Measurements from ENCODE around the gene SLC5A5. TPM values are rescaled to one million over a fixed set of nuclear protein-coding genes. Genes with fewer than 3 reads are reported as not detected.

Gene SLC5A5
- total RNA-seq, 4 donors from 2014 or later, result 0.16 TPM; not detected in 3

DNA sequence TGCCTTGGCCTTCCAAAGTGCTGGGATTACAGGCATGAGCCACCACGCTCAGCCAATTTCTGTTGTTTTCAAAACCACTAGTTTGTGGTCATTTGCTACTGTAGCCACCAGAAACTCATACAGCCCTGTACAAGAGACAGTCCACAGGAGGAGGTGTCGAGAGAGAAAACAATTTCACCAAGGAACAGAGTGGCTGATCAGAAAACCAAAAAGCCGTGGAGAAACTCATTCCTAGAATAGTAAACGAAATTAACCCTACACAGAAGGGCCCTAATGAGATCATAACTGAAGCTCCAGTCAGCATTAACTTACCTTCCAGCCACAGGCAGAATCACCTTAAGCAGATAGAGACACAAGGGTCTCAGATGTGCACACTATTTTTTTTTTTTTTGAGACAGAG is 57.3 kb downstream of the SLC5A5 start:
- H3K27me3 ChIP-seq, result no peaks in the 10 kb centered on the region
- H3K36me3 ChIP-seq, result no peaks in the 10 kb centered on the region
- ATAC-seq, result no peak
- H3K9me3 ChIP-seq, result no peaks in the 10 kb centered on the region
- TF ChIP-seq POLR2A (IDR thresholded peaks at IDR 0.05), result no peak
- TF ChIP-seq, protein P1, sequence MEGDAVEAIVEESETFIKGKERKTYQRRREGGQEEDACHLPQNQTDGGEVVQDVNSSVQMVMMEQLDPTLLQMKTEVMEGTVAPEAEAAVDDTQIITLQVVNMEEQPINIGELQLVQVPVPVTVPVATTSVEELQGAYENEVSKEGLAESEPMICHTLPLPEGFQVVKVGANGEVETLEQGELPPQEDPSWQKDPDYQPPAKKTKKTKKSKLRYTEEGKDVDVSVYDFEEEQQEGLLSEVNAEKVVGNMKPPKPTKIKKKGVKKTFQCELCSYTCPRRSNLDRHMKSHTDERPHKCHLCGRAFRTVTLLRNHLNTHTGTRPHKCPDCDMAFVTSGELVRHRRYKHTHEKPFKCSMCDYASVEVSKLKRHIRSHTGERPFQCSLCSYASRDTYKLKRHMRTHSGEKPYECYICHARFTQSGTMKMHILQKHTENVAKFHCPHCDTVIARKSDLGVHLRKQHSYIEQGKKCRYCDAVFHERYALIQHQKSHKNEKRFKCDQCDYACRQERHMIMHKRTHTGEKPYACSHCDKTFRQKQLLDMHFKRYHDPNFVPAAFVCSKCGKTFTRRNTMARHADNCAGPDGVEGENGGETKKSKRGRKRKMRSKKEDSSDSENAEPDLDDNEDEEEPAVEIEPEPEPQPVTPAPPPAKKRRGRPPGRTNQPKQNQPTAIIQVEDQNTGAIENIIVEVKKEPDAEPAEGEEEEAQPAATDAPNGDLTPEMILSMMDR (IDR thresholded peaks at IDR 0.05), result no peak
- TF ChIP-seq POLR2AphosphoS5 (IDR thresholded peaks at IDR 0.05), result no peak
- TF ChIP-seq EP300 (IDR thresholded peaks at IDR 0.05), result no peak
- WGBS, 2 donors (ENCODE audit: low coverage in 1 of 2), result 15 to 67% methylated on average over 2 of the region's 4 CpGs
- no peak overlapping the region for H3K4me3 ChIP-seq
- H3K4me1 ChIP-seq, result peaks cover 0 to 21% (median 7%) of the 10 kb centered on the region in 3 donors
- H3K27ac ChIP-seq, result no peak overlapping the region

DNA sequence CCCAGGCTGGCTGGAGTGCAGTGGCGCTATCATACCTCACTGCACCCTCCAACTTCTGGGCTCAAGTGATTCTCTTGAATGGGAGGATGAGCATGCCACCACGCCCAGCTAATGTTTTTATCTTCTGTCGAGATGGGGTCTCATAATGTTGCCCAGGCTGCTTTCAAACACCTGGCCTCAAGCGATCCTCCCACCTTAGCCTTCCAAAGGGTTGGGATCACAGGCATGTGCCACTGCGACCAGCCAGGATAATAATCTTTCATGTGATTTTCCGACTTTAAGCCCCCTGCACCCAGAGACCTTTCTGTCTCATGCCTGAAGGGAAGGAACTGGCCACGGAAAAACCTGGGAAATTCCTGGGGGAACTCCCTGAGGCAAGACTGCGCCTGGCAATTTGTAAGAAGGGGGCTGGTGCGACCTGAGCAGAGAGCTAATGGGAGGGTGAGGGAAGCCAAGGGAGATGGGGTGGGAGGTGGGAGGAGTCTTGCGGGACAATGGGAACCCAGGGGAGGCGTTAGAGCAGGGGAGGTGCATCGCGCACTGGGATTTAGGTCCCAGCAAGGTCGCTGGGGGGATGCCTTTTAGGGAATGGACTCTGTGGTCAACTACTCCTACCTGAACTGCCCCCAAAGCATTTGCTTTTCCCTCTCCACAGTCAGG is 59.9 kb downstream of the SLC5A5 start:
- no peaks in the 10 kb centered on the region for H3K9me3 ChIP-seq
- H3K4me1 ChIP-seq, result peaks cover 0 to 31% (median 7%) of the 10 kb centered on the region in 3 donors
- no peaks in the 10 kb centered on the region for H3K27me3 ChIP-seq
- TF ChIP-seq, protein P1 (IDR thresholded peaks at IDR 0.05), result no peak
- TF ChIP-seq POLR2AphosphoS5 (IDR thresholded peaks at IDR 0.05) (no peak), EP300 (IDR thresholded peaks at IDR 0.05) (no peak), POLR2A (IDR thresholded peaks at IDR 0.05) (no peak)
- H3K36me3 ChIP-seq, result peaks cover 0 to 13% of the 10 kb centered on the region in 2 donors
- ATAC-seq, result no peak
- peak overlapping the region in 1 of 2 donors; percentile 93 for H3K4me3 ChIP-seq
- WGBS, 2 donors (ENCODE audit: low coverage in 1 of 2), result 19% methylated on average over 5 to 11 of the region's 14 CpGs
- H3K27ac ChIP-seq, result peak overlapping the region in 1 of 4 donors; percentile 92

DNA sequence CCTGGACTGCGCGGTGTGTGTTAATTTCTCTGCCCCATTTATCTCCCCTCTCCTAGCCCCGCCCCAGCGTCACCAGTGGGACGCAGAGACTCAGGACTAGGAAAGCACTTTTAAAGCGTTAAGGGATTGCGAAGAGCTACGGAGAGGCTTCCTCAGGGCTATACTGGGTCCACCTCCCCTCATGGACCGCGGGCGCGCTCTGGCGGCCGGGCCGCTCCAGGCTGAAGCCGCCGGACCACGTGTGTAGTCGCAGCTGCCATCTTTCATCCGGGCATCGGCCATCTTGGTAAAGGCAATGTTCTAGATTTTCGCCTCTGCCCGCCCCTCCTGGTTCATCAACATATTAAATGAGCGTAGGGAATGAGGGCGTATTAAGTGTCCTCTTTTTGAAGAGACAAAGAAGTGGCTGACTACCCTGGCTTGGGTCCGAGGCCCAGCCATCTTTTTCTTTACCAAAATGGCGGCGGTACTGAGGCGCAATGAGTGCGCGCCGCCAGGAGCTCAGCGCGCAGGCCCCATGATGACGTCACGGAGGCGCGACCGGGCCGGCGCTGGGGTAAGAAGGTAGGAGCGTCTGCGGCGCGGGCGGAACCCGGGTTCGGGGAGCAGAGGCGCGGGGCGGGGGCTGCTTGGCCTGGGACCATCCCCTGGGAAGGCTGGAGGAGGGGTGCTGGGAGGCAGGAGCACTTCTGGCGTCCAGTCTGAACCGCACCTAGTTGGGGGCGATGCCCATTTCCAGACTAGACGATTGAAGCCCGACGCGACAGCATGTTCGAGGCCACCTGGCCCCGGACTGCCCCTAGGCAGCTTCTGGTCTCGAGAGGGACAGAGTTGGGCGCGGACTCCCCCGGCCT is 61.0 kb downstream of the SLC5A5 start, which contains the start of gene CCDC124:
TSS of gene CCDC124 (plus strand) at position 531 of the 854 bp plus-strand sequence. CDS start 3,406 bp downstream, outside the sequence.
- TF ChIP-seq POLR2AphosphoS5 (IDR thresholded peaks at IDR 0.05) (peak; percentile 98), POLR2A (IDR thresholded peaks at IDR 0.05) (peak; percentile 94 to 95), EP300 (IDR thresholded peaks at IDR 0.05) (no peak)
- TF ChIP-seq, protein P1 (IDR thresholded peaks at IDR 0.05), result peak in 3 of 4 experiments; percentile 84 to 85 (median 85)
- WGBS, 2 donors (ENCODE audit: low coverage in 1 of 2), result 0 to 5% methylated on average over 6 to 9 of the region's 64 CpGs
- ATAC-seq, result peak; percentile 97

DNA sequence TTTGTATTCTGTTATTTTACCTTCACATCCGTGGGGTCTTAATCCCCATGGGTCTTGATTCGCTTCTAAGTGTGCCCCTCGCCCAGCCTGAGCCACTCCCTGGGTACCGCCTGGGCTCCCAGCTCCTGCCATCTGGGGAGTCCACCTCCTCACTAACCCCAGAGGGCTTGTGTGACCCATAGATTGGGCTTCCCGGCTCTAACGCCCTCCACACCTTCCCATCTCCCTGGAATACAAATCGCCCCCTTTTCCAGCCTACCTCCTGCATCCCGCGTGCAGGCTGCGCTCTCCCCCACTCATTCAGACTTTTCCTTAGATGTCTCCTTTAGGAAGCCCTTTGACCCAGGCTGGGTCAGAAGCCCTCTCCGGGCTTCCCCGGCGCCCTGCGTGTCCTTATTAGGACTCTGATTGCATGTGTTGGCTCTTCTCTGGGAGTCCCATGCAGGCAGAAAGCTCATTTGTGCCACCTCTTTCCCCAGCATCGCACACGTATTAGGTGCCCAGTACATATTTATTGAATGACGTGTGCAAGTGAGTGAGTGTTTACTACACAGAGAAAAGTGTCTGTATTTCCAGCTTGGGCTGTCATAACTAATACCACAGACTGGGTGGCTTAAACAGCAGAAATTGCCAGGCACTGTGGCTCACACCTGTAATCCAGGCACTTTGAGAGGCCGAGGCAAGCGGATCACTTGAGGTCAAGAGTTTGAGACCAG is 61.8 kb downstream of the SLC5A5 start:
- 0 to 20% methylated on average over 6 to 18 of the region's 19 CpGs for WGBS, 2 donors (ENCODE audit: low coverage in 1 of 2)
- peak overlapping the region; percentile 72 to 92 (median 88) for H3K27ac ChIP-seq
- H3K9me3 ChIP-seq, result no peaks in the 10 kb centered on the region
- ATAC-seq, result no peak
- H3K4me3 ChIP-seq, result peak overlapping the region; percentile 65 to 93
- no peak for TF ChIP-seq POLR2A (IDR thresholded peaks at IDR 0.05)
- no peak for TF ChIP-seq EP300 (IDR thresholded peaks at IDR 0.05)
- TF ChIP-seq, protein P1 (IDR thresholded peaks at IDR 0.05), result no peak
- TF ChIP-seq POLR2AphosphoS5 (IDR thresholded peaks at IDR 0.05), result no peak
- H3K4me1 ChIP-seq, result peaks cover 0 to 31% (median 7%) of the 10 kb centered on the region in 3 donors
- peaks cover 0 to 31% of the 10 kb centered on the region in 2 donors for H3K36me3 ChIP-seq
- H3K27me3 ChIP-seq, result no peaks in the 10 kb centered on the region

More for the DNA sequence above, 61.0 kb downstream of the SLC5A5 start, which contains the start of gene CCDC124:
- Histone ChIP-seq H3K4me1 (peaks cover 0 to 31% (median 7%) of the 10 kb centered on the region in 3 donors), H3K27ac (peak within 1 kb of the TSS; percentile 72 to 92 (median 88)), H3K4me3 (peak within 1 kb of the TSS; percentile 65 to 93), H3K9me3 (no peaks in the 10 kb centered on the region), H3K27me3 (no peaks in the 10 kb centered on the region), H3K36me3 (peaks cover 0 to 24% of the 10 kb centered on the region in 2 donors)
